Measurements from ENCODE around the gene ANKRD39. TPM values are rescaled to one million over a fixed set of nuclear protein-coding genes. Genes with fewer than 3 reads are reported as not detected.
"Not testable (repeated sequence)": the region's sequence is repeated elsewhere in the genome, so short reads cannot be mapped to it uniquely, and the experiment has no call there.

The ANKRD39 gene
- total RNA-seq, 2 donors from 2014 or later = 9.5 to 11.7 TPM

- intact Hi-C loops (cut with DNase I, micrococcal nuclease) = no loop called here
- no peak for ATAC-seq
- peak in 1 of 2 donors; percentile 19 for DNase-seq
Measured at GRCh38 chr2:96819876-96820511, 37.8 kb downstream of the ANKRD39 start.

DNA sequence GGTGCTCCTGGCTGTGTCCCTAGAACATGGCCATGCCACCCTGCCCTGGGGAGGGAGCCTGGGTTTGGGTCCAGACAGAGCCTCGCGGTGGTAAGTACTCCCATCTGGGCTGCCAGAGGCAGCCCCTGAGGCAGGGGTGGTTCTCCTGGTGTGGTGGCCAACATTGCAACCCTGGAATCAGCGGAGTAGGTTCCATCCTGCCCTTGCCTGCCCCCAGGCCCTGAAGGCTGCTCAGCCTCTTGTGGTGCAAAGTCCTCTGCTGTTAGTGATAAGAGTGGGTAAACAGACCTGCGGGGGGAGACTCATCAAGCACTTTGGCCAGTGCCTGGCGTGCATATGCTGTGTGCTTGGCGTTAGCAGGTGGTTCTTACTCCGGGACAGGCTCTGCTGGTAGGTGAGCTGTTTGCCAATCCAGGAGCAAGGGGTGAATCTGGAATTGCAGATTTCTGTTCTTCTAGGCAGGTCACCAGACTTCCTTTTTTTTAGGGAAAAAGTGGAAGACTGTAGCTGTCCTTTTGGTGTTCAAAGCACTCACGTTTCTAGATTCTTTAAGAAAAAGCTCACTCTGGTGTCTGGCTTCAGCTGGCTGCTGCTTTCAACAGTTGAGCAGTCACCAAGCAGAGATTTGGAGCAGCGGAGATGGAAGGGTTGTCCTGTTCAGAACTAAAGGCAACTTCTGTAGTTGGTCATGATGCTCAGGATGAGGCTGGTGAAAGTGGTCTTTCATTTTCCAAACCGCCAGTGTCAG is 38.5 kb downstream of the ANKRD39 start:
- DNase-seq (peak; percentile 76 to 88), ATAC-seq (peak; percentile 73)
- intact Hi-C loops (cut with DNase I, micrococcal nuclease) = no loop called here

DNA sequence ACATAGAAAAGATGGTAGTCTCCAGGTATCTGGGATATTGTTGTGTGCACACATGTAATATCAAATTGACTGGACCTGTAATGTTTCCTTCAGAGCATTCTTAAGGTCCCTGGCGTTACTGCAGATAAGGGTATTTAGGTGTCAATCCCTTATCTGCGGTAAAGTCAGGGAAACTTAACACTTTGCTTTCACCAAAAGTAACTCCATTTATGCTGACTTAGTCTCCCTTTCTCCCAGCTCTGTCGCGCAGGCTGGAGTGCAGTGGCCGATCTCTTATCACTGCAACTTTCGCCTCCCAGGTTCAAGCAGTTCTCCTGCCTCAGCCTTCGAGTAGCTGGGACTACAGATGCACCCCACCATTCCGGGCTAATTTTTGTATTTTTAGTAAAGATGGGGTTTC is 39.9 kb downstream of the ANKRD39 start:
- no peak for DNase-seq
- intact Hi-C loops (cut with DNase I, micrococcal nuclease) = no loop called here
- ATAC-seq = no peak

DNA sequence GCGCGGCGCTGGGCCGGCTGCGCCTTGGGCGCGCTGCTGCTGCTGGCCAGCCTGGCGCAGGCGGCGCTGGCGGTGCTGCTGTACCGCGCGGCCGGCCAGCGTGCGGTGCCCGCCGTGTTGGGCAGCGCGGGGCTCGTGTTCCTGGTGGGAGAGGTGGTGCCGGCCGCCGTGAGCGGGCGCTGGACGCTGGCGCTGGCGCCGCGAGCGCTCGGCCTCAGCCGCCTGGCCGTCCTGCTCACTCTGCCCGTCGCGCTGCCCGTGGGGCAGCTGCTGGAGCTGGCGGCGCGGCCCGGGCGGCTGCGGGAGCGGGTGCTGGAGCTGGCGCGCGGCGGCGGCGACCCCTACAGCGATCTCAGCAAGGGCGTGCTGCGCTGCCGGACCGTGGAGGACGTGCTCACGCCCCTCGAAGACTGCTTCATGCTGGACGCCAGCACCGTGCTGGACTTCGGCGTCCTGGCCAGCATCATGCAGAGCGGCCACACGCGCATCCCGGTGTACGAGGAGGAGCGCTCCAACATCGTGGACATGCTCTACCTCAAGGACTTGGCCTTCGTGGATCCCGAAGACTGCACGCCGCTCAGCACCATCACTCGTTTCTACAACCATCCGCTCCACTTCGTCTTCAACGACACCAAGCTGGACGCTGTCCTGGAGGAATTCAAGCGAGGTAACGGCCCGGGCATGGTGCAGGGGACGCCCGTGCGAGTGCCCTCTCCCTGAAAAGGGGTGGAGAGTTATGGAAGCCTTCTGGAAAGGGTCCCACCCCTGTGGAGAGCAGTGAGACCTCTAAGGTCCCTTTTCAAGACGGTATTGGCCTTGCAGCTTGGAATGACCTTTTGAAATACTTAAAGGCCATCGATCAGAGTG is 40.7 kb downstream of the ANKRD39 start:
- DNase-seq = peak in 1 of 2 donors; percentile 35
- ATAC-seq = no peak
- intact Hi-C loops (cut with DNase I, micrococcal nuclease) = no loop called here

GRCh38 chr2:96816127-96816835 is 41.5 kb downstream of the ANKRD39 start, which contains the start of gene CNNM3:
Gene CNNM3 (plus strand): TSS chr2:96816268. CDS start chr2:96816278, 10 bp downstream.
- peak; percentile 96 to 98 for DNase-seq
- intact Hi-C loops (cut with DNase I, micrococcal nuclease) = no loop called here
- peak; percentile 77 for ATAC-seq

DNA sequence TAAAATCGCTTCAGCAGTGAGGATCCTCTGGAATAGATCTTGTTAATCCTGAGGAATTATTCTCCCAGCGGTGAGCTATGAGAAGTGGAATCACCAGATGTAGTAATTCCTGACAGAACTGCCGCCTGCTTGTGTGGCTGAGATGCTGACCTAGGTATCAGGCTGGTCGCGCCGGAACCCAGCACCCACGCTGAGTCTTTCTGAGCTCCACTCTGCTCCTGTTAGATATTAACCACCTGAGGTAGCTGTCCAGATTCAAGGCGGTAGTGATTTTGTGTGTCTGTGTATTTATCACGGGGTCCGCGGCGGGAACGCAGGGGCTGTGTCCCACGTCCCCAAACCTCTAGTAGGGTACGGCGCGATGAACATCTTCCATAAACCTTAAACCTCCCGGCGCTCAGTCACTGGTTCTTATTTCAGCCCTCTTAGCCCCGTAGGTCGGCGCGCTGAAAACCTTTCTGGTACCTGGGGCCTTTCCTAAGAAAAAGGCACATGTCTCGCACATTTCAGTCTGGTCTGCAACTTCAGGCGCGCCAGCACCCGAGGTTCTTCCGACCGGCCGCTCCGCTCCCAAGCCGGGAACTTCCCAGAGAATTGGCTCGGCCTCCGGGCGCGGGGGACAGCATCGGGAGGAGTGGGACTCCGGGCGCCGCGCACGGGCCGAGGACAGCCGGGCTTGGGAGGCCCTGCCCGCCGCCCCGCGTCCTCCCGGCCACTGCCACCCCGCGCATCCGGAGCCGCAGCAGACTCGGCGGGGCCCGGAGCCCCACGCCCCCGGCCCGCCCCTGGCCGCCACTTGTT is 42.3 kb downstream of the ANKRD39 start:
- peak in 1 of 2 donors; percentile 51 for DNase-seq

GRCh38 chr2:96813656-96814055 is 44.2 kb downstream of the ANKRD39 start:
- peak; percentile 35 for ATAC-seq
- intact Hi-C loops (cut with DNase I, micrococcal nuclease) = no loop called here
- no peak for DNase-seq

More for the DNA sequence above, 42.3 kb downstream of the ANKRD39 start:
- ATAC-seq = no peak
- intact Hi-C loops (cut with DNase I, micrococcal nuclease) = no loop called here

DNA sequence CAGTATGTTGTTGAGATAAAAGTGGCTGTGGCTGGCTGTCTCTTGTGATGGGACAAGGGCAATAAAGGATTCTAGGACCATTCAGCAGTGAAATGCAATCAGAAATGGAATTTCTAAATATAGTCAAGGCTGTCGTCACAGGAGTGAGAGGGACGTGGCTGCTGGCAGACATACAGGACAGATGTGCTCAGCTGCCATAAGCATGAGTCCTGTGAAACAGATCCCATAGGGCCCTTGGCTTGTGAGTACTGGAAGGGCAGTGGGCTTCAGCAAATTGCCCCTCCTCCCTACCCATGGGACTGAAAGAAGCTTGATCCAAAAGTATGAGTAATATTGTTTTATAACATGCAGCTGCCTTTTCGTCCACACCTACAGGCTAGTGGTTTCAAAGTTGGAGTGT is 45.9 kb downstream of the ANKRD39 start:
- intact Hi-C loops (cut with DNase I, micrococcal nuclease) = no loop called here
- DNase-seq (no peak), ATAC-seq (no peak)

DNA sequence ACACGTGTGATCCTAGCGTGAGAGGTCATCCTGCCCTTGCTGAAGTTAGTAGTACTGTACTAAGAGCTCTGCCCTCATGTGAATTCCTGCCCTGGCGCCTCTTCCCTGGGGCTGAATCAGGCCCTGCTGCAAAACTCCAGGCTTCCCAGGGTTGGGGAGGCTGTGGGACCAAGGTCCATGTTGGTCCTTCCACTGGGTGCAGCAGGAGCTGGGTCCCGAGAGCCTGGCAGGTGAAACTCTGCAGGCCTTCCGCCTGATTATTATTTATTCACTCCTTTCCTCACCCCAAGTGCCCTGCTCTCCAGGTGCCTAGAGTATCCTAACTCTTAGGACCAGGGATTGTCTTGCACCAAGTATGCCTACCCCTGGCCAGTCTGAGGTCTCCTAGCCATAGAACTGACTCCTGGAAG is 47.0 kb downstream of the ANKRD39 start:
- DNase-seq = no peak
- intact Hi-C loops (cut with DNase I, micrococcal nuclease) = no loop called here
- ATAC-seq = peak; percentile 8

DNA sequence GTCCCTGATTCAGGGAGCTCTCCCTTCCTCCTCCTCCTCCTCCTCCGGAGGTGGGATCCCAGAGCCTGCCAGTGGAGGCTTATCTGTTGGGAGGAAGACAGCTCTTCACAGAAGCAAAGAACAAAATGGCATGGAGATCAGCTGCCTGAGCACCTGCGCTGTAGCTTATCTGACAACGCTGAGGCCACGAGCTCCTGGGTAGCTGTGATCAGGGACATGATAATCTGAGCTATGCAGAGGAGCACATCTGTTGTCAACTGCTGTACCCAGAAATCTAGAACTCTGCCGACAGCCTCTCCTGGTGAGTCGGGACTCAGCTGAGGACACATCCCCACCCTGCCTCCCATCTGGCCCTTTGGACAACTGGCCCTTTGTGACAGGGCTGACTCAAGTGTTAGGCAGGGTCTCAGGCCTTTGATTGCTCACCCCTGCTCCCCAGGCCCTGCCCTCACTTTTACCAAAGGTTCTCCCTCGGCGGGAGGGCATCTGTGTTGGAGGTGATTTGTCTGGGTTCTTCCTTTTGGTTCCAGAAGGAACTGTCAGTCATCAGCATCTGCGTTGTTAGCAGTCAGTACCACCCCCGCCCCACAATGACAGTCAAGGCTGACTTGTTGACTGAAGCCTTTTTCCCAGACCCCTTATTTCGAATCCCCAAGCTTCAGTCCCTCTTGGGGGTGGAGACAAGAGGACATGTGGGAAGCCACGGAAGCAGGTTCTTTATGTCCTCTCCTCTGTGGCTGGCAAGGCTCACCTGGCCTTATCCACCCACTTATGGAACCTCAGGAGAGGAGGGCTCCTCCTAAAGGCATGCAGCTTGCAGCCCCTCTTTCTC is 47.6 kb downstream of the ANKRD39 start:
- DNase-seq = no peak
- ATAC-seq = no peak
- intact Hi-C loops (cut with DNase I, micrococcal nuclease) = no loop called here

GRCh38 chr2:96809216-96809882 is 48.5 kb downstream of the ANKRD39 start:
- DNase-seq = no peak
- intact Hi-C loops (cut with DNase I, micrococcal nuclease) = no loop called here

GRCh38 chr2:96808176-96808837 is 49.5 kb downstream of the ANKRD39 start:
- intact Hi-C loops (cut with DNase I, micrococcal nuclease) = no loop called here
- no peak for ATAC-seq
- DNase-seq = no peak

More at GRCh38 chr2:96809216-96809882, 48.5 kb downstream of the ANKRD39 start:
- ATAC-seq = no peak

GRCh38 chr2:96807127-96807471 is 50.7 kb downstream of the ANKRD39 start:
- intact Hi-C loops (cut with DNase I, micrococcal nuclease) = no loop called here
- ATAC-seq (no peak), DNase-seq (no peak)

DNA sequence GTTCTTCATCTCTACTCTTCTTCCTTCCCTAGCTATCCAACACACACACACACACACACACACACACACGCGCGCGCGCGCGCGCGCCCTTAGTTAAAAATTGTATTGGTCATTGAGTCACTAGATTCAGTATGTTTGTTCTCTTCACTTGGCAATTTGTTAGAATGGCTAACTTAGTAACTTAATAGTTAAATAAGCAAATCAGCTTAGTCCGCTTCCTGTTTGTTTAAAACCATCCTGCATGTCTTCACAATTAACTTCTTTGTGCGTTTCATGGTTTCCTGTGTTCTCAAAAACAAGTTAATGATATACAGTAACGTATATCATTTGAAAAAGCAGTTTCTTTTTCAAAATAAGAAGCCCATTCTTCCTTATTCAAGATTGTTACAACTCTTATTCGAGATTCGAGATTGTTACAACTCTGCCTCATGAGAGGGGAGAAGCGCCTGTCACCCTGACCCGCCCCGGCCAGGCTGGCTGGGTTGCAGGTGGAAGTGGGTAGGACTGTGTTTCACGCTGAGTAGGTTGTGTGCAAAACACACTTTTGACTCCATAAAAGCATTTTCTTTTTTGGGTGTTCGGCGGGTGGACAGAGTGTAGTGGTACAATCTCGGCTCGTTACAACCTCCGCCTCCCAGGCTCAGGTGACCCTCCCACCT is 51.2 kb downstream of the ANKRD39 start:
- intact Hi-C loops (cut with DNase I, micrococcal nuclease) = no loop called here
- DNase-seq = no peak
- ATAC-seq = no peak

- intact Hi-C loops (cut with DNase I, micrococcal nuclease); DNase-seq: not testable (repeated sequence)
Measured at GRCh38 chr2:96805946-96806345, 51.9 kb downstream of the ANKRD39 start.

DNA sequence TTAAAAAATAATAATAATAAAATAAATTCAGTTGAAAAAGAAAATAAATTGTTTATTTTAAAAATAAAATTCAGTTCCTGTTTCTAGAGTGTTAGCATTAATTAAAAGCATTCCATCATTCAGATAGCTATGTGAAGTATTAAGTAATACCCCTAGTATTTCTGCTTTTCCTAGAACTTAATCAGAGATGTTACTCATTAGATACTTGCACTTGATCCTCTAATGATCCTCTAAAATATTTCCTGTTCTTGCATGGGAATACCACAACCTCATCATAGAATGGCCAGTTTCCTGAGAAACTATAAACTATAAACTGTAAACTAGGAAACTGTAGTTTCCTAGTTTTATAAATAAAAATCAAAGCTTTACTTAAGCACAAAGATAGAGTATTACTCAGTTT is 52.8 kb downstream of the ANKRD39 start:
- no peak for DNase-seq
- ATAC-seq = no peak
- intact Hi-C loops (cut with DNase I, micrococcal nuclease) = loop anchor here in 1 of 2 donors (5.0 kb wide), 1 partner anchor 168 kb away; the partner anchor contains the start of gene KANSL3

More at GRCh38 chr2:96805946-96806345, 51.9 kb downstream of the ANKRD39 start:
- not testable (repeated sequence) for ATAC-seq

Data from left colon (tissue), 2 donors.